Left ventricle myocardium superior (tissue), 1 donor: Measurements from ENCODE around the gene GSS. TPM values are rescaled to one million over a fixed set of nuclear protein-coding genes. Genes with fewer than 3 reads are reported as not detected.
"Not testable (repeated sequence)": the region's sequence is repeated elsewhere in the genome, so short reads cannot be mapped to it uniquely, and the experiment has no call there.

Experiments used
- ATAC-seq: fragments of 200-7000 bp; cut with Tn5 transposase; one replicate; pipeline ENCODE4 v1.9.1; 2020; ENCODE audit warnings: mild to moderate bottlenecking, moderate library complexity
- DNase-seq: peaks from one replicate; pipeline ENCODE4 v3.0.0-alpha.2; 2020
- intact Hi-C: fragments of 100-400 bp; cut with micrococcal nuclease; formaldehyde crosslinking; loops from one replicate; pipeline ENCODE4 v1.11.0; 2022
- microRNA-seq: library from miRNA; unstranded; fragments of <30 nt; microRNA quantifications from one replicate; pipeline ENCODE4 v1.2.0, GENCODE V29; 2020; ENCODE audit warnings: borderline number of aligned reads
- total RNA-seq: library from RNA; stranded (reverse); fragmentation: NEBNext Ultra II Directional; extraction: Animal tissue kit (Norgen Biotek cat#: 25700); gene quantifications from one replicate; pipeline ENCODE4 v1.2.1, GENCODE V29; 2021
- donor health status: DM: no; HTN: yes; CAD: no; lungs with severe emphysema.

Gene GSS
- total RNA-seq, 1 donor from 2014 or later = 18.6 TPM

GRCh38 chr20:34887023-34887422 is 68.6 kb downstream of the GSS start:
- intact Hi-C loops = no loop called here
- ATAC-seq (no peak), DNase-seq (no peak)

- ATAC-seq (no peak), DNase-seq (no peak)
- intact Hi-C loops = no loop called here
These were observed 69.5 kb downstream of the GSS start for GRCh38 chr20:34886122-34886521.

GRCh38 chr20:34884260-34884659 is 71.3 kb downstream of the GSS start:
- DNase-seq = no peak
- intact Hi-C loops = no loop called here
- ATAC-seq = no peak

- intact Hi-C loops = no loop called here
- no peak for ATAC-seq
- DNase-seq = no peak
These were observed 71.8 kb downstream of the GSS start for GRCh38 chr20:34883809-34884208.

- DNase-seq (no peak), ATAC-seq (no peak)
- intact Hi-C loops = no loop called here
These were observed 72.4 kb downstream of the GSS start for GRCh38 chr20:34883087-34883688.

GRCh38 chr20:34881689-34882088 is 73.9 kb downstream of the GSS start:
- DNase-seq = no peak
- intact Hi-C loops = no loop called here
- no peak for ATAC-seq

GRCh38 chr20:34880971-34881370 is 74.6 kb downstream of the GSS start:
- DNase-seq, intact Hi-C loops, ATAC-seq: not testable (repeated sequence)

GRCh38 chr20:34880215-34880850 is 75.3 kb downstream of the GSS start:
- intact Hi-C loops = no loop called here
- DNase-seq = no peak
- ATAC-seq = no peak

Small RNA genes within 50 kb of the gene (microRNA-seq; reads per million reads assigned to microRNA genes)
- gene MIR499A = not detected
- gene MIR499B = not detected

Other genes starting within 250 kb of the GSS start
- gene NCOA6, start 130.2 kb downstream of the GSS start, total RNA-seq = 17.1 TPM
- gene GGT7, start 83.0 kb downstream of the GSS start, total RNA-seq = 22.0 TPM
- gene ACSS2, start 79.2 kb downstream of the GSS start, total RNA-seq = 156 TPM
- gene MYH7B, start 62 bp upstream of the GSS start, total RNA-seq = 297 TPM
- 33.7 TPM for gene TRPC4AP, start 137.0 kb upstream of the GSS start, total RNA-seq
- gene EDEM2, start 191.5 kb upstream of the GSS start, total RNA-seq = 9.7 TPM
- 9.5 TPM for gene PROCR, start 216.3 kb upstream of the GSS start, total RNA-seq